ENCODE measurements around the gene SHISA3. TPM values are rescaled to one million over a fixed set of nuclear protein-coding genes. Genes with fewer than 3 reads are reported as not detected.

SHISA3 gene
- total and polyA plus RNA-seq, 2 donors (not counting 1 experiment from before 2014, with no cell fraction given) = 0.23 to 0.33 TPM

DNA sequence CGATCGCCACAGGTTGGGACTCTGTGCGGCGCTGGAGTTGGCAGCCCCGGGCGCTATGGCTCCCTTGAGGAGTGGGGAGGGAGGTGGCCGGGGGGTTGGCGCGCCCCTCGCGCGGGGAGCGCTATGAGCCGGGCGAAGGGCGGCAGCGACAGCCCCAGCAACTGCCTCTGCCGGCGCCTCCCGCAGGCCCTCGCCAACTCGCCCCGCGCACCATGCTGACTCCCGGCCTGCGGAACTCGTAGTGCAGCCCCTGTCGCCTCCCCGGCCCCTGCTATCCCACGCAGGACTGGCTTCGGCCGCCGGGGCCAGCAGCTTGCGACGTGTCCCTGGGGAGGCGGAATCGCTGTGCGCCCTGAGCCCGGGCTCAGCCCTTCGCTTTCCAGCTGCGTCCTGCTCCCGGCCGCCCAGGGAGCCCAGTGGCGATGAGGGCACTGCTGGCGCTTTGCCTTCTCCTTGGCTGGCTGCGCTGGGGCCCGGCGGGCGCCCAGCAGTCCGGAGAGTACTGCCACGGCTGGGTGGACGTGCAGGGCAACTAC, 415 bp downstream of the SHISA3 start:
- no peaks in the 10 kb centered on the region for H3K79me2 ChIP-seq (ENCODE audit: control insufficient read depth, insufficient read depth, low read length)
- H4K20me1 ChIP-seq (ENCODE audit: control insufficient read depth, extremely low read depth, insufficient read depth, low read length) = no peaks in the 10 kb centered on the region
- H3K4me3 ChIP-seq (replicated peaks in 1 of 4; ENCODE audit: control extremely low read depth in 1 of 4, insufficient read depth in 1 of 4, low read depth in 3 of 4, low read length in 4 of 4) = peak overlapping the region; percentile 5 to 63 (median 34)
- H3K4me2 ChIP-seq (ENCODE audit: extremely low read depth, insufficient read depth, low read length) = peak overlapping the region; percentile 59
- no peak overlapping the region for H3K27ac ChIP-seq (ENCODE audit: insufficient read depth, low read length)
- H3K4me1 ChIP-seq (ENCODE audit: control insufficient read depth, extremely low read depth, insufficient read depth, low read length) = no peaks in the 10 kb centered on the region
- TF ChIP-seq CTCF (conservative IDR thresholded peaks at IDR 0.05 in 1 of 2, IDR thresholded peaks at IDR 0.05 in 1 of 2; ENCODE audit: low read depth in 1 of 2, low read length in 2 of 2) (no peak), EZH2 (IDR thresholded peaks at IDR 0.05; ENCODE audit: low read length, missing control alignments) (no peak)
- H3K9ac ChIP-seq (ENCODE audit: insufficient read depth, low read length) = no peak overlapping the region
- no peaks in the 10 kb centered on the region for H3K9me3 ChIP-seq (ENCODE audit: control insufficient read depth, insufficient read depth, low read depth, low read length)
- H3K27me3 ChIP-seq (ENCODE audit: control insufficient read depth, insufficient read depth, low read length) = peaks cover 17% of the 10 kb centered on the region
- H3K36me3 ChIP-seq (ENCODE audit: control insufficient read depth, insufficient read depth, low read length) = no peaks in the 10 kb centered on the region
- no peak overlapping the region for H2AFZ ChIP-seq (ENCODE audit: low read length)
- DNase-seq (ENCODE audit: low read depth in 2 of 2) = no peak

DNA sequence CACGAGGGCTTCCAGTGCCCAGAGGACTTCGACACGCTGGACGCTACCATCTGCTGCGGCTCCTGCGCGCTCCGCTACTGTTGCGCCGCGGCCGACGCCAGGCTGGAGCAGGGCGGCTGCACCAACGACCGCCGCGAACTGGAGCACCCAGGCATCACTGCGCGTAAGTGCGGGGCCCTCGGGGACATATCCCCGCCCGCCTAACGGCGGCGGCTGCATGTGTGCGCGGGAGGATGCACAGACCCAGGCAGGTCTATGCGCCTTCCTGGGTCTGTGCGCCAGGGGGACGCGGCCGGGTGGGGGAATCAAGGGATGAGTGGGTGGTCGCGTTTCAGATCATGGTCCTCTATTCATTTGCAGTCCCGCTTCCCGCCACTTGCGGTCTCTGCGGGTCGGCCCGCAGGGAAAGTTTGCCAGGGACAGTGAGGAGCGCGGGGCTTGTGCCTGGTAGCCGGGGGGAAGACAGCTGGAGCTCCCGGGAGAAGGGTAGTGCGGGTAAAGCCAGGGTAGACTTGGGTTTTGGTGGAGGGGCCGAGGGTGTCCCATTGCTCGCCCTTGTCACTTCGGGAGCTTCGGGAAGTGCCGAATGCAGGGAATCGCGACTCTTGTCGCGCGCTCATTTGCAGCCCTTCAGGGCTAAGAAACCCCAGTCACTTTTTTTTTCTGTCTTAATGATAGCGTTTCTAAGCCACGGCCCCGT, 1.0 kb downstream of the SHISA3 start:
- Histone ChIP-seq H3K36me3 (ENCODE audit: control insufficient read depth, insufficient read depth, low read length) (no peaks in the 10 kb centered on the region), H3K79me2 (ENCODE audit: control insufficient read depth, insufficient read depth, low read length) (no peaks in the 10 kb centered on the region), H3K4me3 (replicated peaks in 1 of 4; ENCODE audit: control extremely low read depth in 1 of 4, insufficient read depth in 1 of 4, low read depth in 3 of 4, low read length in 4 of 4) (peak overlapping the region; percentile 13 to 63 (median 34)), H2AFZ (ENCODE audit: low read length) (no peak overlapping the region), H3K4me2 (ENCODE audit: extremely low read depth, insufficient read depth, low read length) (peak overlapping the region; percentile 59), H3K9ac (ENCODE audit: insufficient read depth, low read length) (no peak overlapping the region), H4K20me1 (ENCODE audit: control insufficient read depth, extremely low read depth, insufficient read depth, low read length) (no peaks in the 10 kb centered on the region), H3K27me3 (ENCODE audit: control insufficient read depth, insufficient read depth, low read length) (peaks cover 17% of the 10 kb centered on the region), H3K9me3 (ENCODE audit: control insufficient read depth, insufficient read depth, low read depth, low read length) (no peaks in the 10 kb centered on the region), H3K4me1 (ENCODE audit: control insufficient read depth, extremely low read depth, insufficient read depth, low read length) (no peaks in the 10 kb centered on the region), H3K27ac (ENCODE audit: insufficient read depth, low read length) (no peak overlapping the region)
- peak; percentile 37 to 45 for DNase-seq (ENCODE audit: low read depth in 2 of 2)
- TF ChIP-seq CTCF (conservative IDR thresholded peaks at IDR 0.05 in 1 of 2, IDR thresholded peaks at IDR 0.05 in 1 of 2; ENCODE audit: low read depth in 1 of 2, low read length in 2 of 2) (no peak), EZH2 (IDR thresholded peaks at IDR 0.05; ENCODE audit: low read length, missing control alignments) (peak; percentile 58)

DNA sequence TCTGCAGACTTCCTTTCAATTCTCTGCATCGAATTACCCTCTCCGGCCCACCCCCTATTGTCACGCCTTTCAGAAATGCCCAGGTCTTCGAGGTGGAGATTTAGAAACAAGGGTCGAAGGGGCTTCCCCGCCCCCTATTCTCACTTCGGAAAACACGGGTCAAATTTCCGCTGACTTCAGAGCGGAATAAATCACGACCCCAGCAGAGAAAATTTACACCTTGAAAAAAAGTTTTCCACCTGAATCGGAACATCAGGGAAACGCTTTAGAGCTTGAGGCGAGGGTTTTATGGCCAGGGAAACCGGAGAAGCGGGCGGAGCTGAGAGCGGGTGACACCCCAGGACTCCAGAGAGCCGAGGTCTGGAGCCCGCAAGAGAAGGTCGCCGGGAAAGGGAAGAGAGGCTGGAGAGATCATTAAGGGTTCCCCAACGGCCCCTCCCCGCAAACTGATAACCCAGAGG, 1.6 kb downstream of the SHISA3 start:
- Histone ChIP-seq H3K79me2 (ENCODE audit: control insufficient read depth, insufficient read depth, low read length) (no peaks in the 10 kb centered on the region), H3K36me3 (ENCODE audit: control insufficient read depth, insufficient read depth, low read length) (no peaks in the 10 kb centered on the region), H3K4me3 (replicated peaks in 1 of 4; ENCODE audit: control extremely low read depth in 1 of 4, insufficient read depth in 1 of 4, low read depth in 3 of 4, low read length in 4 of 4) (peak overlapping the region in 3 of 4 experiments; percentile 13 to 63 (median 49)), H3K4me2 (ENCODE audit: extremely low read depth, insufficient read depth, low read length) (peak overlapping the region; percentile 59), H3K27me3 (ENCODE audit: control insufficient read depth, insufficient read depth, low read length) (peaks cover 17% of the 10 kb centered on the region), H3K4me1 (ENCODE audit: control insufficient read depth, extremely low read depth, insufficient read depth, low read length) (no peaks in the 10 kb centered on the region), H3K9ac (ENCODE audit: insufficient read depth, low read length) (no peak overlapping the region), H3K9me3 (ENCODE audit: control insufficient read depth, insufficient read depth, low read depth, low read length) (no peaks in the 10 kb centered on the region), H2AFZ (ENCODE audit: low read length) (no peak overlapping the region), H4K20me1 (ENCODE audit: control insufficient read depth, extremely low read depth, insufficient read depth, low read length) (no peaks in the 10 kb centered on the region), H3K27ac (ENCODE audit: insufficient read depth, low read length) (no peak overlapping the region)
- DNase-seq (ENCODE audit: low read depth in 2 of 2) = no peak
- TF ChIP-seq CTCF (conservative IDR thresholded peaks at IDR 0.05 in 1 of 2, IDR thresholded peaks at IDR 0.05 in 1 of 2; ENCODE audit: low read depth in 1 of 2, low read length in 2 of 2) = no peak
- no peak for TF ChIP-seq EZH2 (IDR thresholded peaks at IDR 0.05; ENCODE audit: low read length, missing control alignments)
